Activated CD8-positive, alpha-beta T cell treated with anti-CD3 and anti-CD28 coated beads for 36 hours (primary cell): ENCODE results near the gene ZBTB21. TPM values are rescaled to one million over a fixed set of nuclear protein-coding genes. Genes with fewer than 3 reads are reported as not detected.

ENCODE experiments used
- ATAC-seq: fragments of 200-7000 bp; cut with Tn5 transposase; one replicate; pipeline ENCODE4 v1.10.0; 2021; ENCODE audit warnings: mild to moderate bottlenecking, moderate library complexity
- CTCF ChIA-PET: fragments of 350-600 bp; sonication (Branson Sonifier 250); formaldehyde crosslinking; loops from one replicate; lab custom pipeline; 2021; ENCODE audit warnings: antibody characterized with exemption; lab: Charles Lee
- POLR2A ChIA-PET: fragments of 350-600 bp; sonication (Branson Sonifier 250); formaldehyde crosslinking; loops from one replicate; lab custom pipeline; 2021; ENCODE audit warnings: antibody characterized with exemption; lab: Charles Lee
- DNase-seq: peaks from one replicate; pipeline ENCODE4 v3.0.0-alpha.2; 2020
- H3K27ac Mint-ChIP-seq: one replicate; pipeline ENCODE4 v1.8.0; 2021; ENCODE audit warnings: mild to moderate bottlenecking, mixed read lengths
- H3K27me3 Mint-ChIP-seq: one replicate; pipeline ENCODE4 v1.8.0; 2021; ENCODE audit warnings: mixed read lengths
- H3K36me3 Mint-ChIP-seq: one replicate; pipeline ENCODE4 v1.8.0; 2021; ENCODE audit warnings: low read depth, mixed read lengths
- H3K4me1 Mint-ChIP-seq: one replicate; pipeline ENCODE4 v1.8.0; 2021; ENCODE audit warnings: low read depth, mixed read lengths
- H3K4me3 Mint-ChIP-seq: one replicate; pipeline ENCODE4 v1.8.0; 2021; ENCODE audit warnings: mild to moderate bottlenecking, moderate library complexity, mixed read lengths
- H3K9me3 Mint-ChIP-seq: one replicate; pipeline ENCODE4 v1.8.0; 2021; ENCODE audit warnings: mixed read lengths
- CTCF ChIP-seq: fragments of 200-600 bp; IDR thresholded peaks from one replicate; pipeline ENCODE4 v1.8.0; 2022; ENCODE audit warnings: antibody characterized with exemption, mild to moderate bottlenecking
- intact Hi-C: fragments of 100-400 bp; cut with micrococcal nuclease; formaldehyde crosslinking; loops from one replicate; pipeline ENCODE4 v1.10.0; 2022
- total RNA-seq, 2 experiments: library from RNA; stranded (reverse); gene quantifications; one replicate each; pipeline ENCODE4 v1.2.3, GENCODE V29; 2021

The ZBTB21 gene
- total RNA-seq, 2 experiments from 2014 or later, result 29.6 to 29.7 TPM

GRCh38 chr21:42056996-42057689 lies 47.0 kb upstream of the ZBTB21 start:
- POLR2A ChIA-PET, result interaction anchor here (0.9 kb wide), 1 partner anchor 159 kb away, joined by 4 read pairs; no protein-coding TSS in a partner anchor

GRCh38 chr21:42056468-42056867 lies 46.3 kb upstream of the ZBTB21 start:
- Mint-ChIP-seq H3K27me3 (no peaks in the 10 kb centered on the region), H3K36me3 (no peaks in the 10 kb centered on the region), H3K4me3 (no peak overlapping the region), H3K27ac (no peak overlapping the region), H3K4me1 (peaks cover 11% of the 10 kb centered on the region), H3K9me3 (no peaks in the 10 kb centered on the region)
- ChIA-PET CTCF (no interaction called here), POLR2A (no interaction called here)
- ATAC-seq, result no peak
- no peak for TF ChIP-seq CTCF
- no peak for DNase-seq
- intact Hi-C loops, result no loop called here

More at GRCh38 chr21:42056996-42057689, 47.0 kb upstream of the ZBTB21 start:
- H3K27ac Mint-ChIP-seq, result no peak overlapping the region
- intact Hi-C loops, result no loop called here
- no peaks in the 10 kb centered on the region for H3K27me3 Mint-ChIP-seq
- no peak overlapping the region for H3K4me3 Mint-ChIP-seq
- DNase-seq, result no peak
- H3K36me3 Mint-ChIP-seq, result no peaks in the 10 kb centered on the region
- peaks cover 13% of the 10 kb centered on the region for H3K4me1 Mint-ChIP-seq
- no peak for ATAC-seq
- CTCF ChIA-PET, result no interaction called here
- no peaks in the 10 kb centered on the region for H3K9me3 Mint-ChIP-seq
- TF ChIP-seq CTCF, result no peak

GRCh38 chr21:42055425-42055824 lies 45.3 kb upstream of the ZBTB21 start:
- POLR2A ChIA-PET, result no interaction called here

DNA sequence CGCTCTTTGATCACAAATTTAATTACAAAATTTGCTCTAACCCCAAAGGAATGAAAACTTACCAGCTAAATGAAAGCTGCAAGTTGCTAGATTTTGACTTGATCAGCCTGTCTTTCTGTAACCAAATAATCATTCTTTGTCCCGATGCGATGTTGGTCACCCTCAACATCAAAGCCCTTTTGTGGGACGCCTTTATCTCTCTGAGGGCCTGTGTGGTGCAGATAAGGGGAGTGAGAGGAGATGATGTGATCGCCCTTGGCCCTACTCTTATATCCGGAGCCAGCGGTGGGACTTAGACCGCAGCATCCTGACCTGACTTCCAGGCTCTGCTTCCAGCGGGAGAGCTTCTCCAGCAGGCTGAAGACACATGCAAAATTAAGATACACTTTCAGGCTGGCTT lies 41.6 kb upstream of the ZBTB21 start:
- Mint-ChIP-seq H3K27me3 (no peaks in the 10 kb centered on the region), H3K4me3 (no peak overlapping the region), H3K9me3 (no peaks in the 10 kb centered on the region), H3K4me1 (peaks cover 6% of the 10 kb centered on the region), H3K27ac (no peak overlapping the region), H3K36me3 (no peaks in the 10 kb centered on the region)
- ChIA-PET CTCF (interaction anchor here (1.2 kb wide), 1 partner anchor 12 kb away, joined by 4 read pairs; no protein-coding TSS in a partner anchor), POLR2A (no interaction called here)
- no peak for ATAC-seq
- no peak for TF ChIP-seq CTCF
- intact Hi-C loops, result no loop called here
- no peak for DNase-seq

More at GRCh38 chr21:42055425-42055824, 45.3 kb upstream of the ZBTB21 start:
- peaks cover 6% of the 10 kb centered on the region for H3K4me1 Mint-ChIP-seq
- no peaks in the 10 kb centered on the region for H3K9me3 Mint-ChIP-seq
- H3K27ac Mint-ChIP-seq, result no peak overlapping the region
- no peaks in the 10 kb centered on the region for H3K27me3 Mint-ChIP-seq
- TF ChIP-seq CTCF, result no peak
- CTCF ChIA-PET, result no interaction called here
- no peak for ATAC-seq
- no peak overlapping the region for H3K4me3 Mint-ChIP-seq
- no peaks in the 10 kb centered on the region for H3K36me3 Mint-ChIP-seq
- no peak for DNase-seq
- intact Hi-C loops, result no loop called here

- no peak for DNase-seq
- ChIA-PET POLR2A (interaction anchor here (0.6 to 0.9 kb wide), 2 partner anchors 26 to 41 kb away, joined by 3 read pairs; no protein-coding TSS in a partner anchor), CTCF (interaction anchor here (1.1 kb wide), 1 partner anchor 22 kb away, joined by 3 read pairs; no protein-coding TSS in a partner anchor)
- ATAC-seq, result no peak
- peaks cover 6% of the 10 kb centered on the region for H3K4me1 Mint-ChIP-seq
- H3K9me3 Mint-ChIP-seq, result no peaks in the 10 kb centered on the region
- no peak overlapping the region for H3K4me3 Mint-ChIP-seq
- H3K27ac Mint-ChIP-seq, result no peak overlapping the region
- H3K36me3 Mint-ChIP-seq, result no peaks in the 10 kb centered on the region
- no peaks in the 10 kb centered on the region for H3K27me3 Mint-ChIP-seq
- no peak for TF ChIP-seq CTCF
- intact Hi-C loops, result no loop called here
Observed at GRCh38 chr21:42049578-42050430, 39.6 kb upstream of the ZBTB21 start.
